ENCODE results near the gene SPTSSB.

- TF ChIP-seq CTCF (IDR thresholded peaks at IDR 0.05) (no peak), POLR2A (IDR thresholded peaks at IDR 0.05) (no peak)
These were observed 27.8 kb downstream of the SPTSSB start for GRCh38 chr3:161343540-161343939.
